Activated B cell treated with CpG ODN at 0.5 μM for 24 hours (primary cell): ENCODE data around the gene CDYL. TPM values are rescaled to one million over a fixed set of nuclear protein-coding genes. Genes with fewer than 3 reads are reported as not detected.

ENCODE experiments used
- ATAC-seq: fragments of 200-7000 bp; cut with Tn5 transposase; one replicate; pipeline ENCODE4 v1.10.0; 2021; ENCODE audit warnings: low read depth, mild to moderate bottlenecking, moderate library complexity
- CTCF ChIA-PET: fragments of 350-600 bp; sonication (Branson Sonifier 250); formaldehyde crosslinking; loops from one replicate; lab custom pipeline; 2021; ENCODE audit warnings: antibody characterized with exemption; lab: Charles Lee
- POLR2A ChIA-PET: fragments of 350-600 bp; sonication (Branson Sonifier 250); formaldehyde crosslinking; loops from one replicate; lab custom pipeline; 2021; ENCODE audit warnings: antibody characterized with exemption; lab: Charles Lee
- DNase-seq: peaks from one replicate; pipeline ENCODE4 v3.0.0; 2022
- H3K27ac Mint-ChIP-seq: one replicate; pipeline ENCODE4 v1.8.0; 2020; ENCODE audit warnings: mixed read lengths
- H3K27me3 Mint-ChIP-seq: one replicate; pipeline ENCODE4 v1.8.0; 2021; ENCODE audit warnings: mixed read lengths
- H3K36me3 Mint-ChIP-seq: one replicate; pipeline ENCODE4 v1.8.0; 2021; ENCODE audit warnings: low read depth, mixed read lengths
- H3K4me1 Mint-ChIP-seq: one replicate; pipeline ENCODE4 v1.8.0; 2021; ENCODE audit warnings: mixed read lengths
- H3K4me3 Mint-ChIP-seq: one replicate; pipeline ENCODE4 v1.8.0; 2020; ENCODE audit warnings: mild to moderate bottlenecking, mixed read lengths
- H3K9me3 Mint-ChIP-seq: one replicate; pipeline ENCODE4 v1.8.0; 2020; ENCODE audit warnings: mixed read lengths
- CTCF ChIP-seq: fragments of 200-600 bp; IDR thresholded peaks from one replicate; pipeline ENCODE4 v1.8.0; 2022; ENCODE audit warnings: antibody characterized with exemption, mild to moderate bottlenecking
- intact Hi-C: fragments of 100-400 bp; cut with micrococcal nuclease; formaldehyde crosslinking; loops from one replicate; pipeline ENCODE4 v1.15.1; 2024
- total RNA-seq: library from RNA; stranded (reverse); gene quantifications from 2 replicates; pipeline ENCODE4 v1.2.3, GENCODE V29; 2022

CDYL gene
- total RNA-seq, 1 donor from 2014 or later, result 47.5 TPM

DNA sequence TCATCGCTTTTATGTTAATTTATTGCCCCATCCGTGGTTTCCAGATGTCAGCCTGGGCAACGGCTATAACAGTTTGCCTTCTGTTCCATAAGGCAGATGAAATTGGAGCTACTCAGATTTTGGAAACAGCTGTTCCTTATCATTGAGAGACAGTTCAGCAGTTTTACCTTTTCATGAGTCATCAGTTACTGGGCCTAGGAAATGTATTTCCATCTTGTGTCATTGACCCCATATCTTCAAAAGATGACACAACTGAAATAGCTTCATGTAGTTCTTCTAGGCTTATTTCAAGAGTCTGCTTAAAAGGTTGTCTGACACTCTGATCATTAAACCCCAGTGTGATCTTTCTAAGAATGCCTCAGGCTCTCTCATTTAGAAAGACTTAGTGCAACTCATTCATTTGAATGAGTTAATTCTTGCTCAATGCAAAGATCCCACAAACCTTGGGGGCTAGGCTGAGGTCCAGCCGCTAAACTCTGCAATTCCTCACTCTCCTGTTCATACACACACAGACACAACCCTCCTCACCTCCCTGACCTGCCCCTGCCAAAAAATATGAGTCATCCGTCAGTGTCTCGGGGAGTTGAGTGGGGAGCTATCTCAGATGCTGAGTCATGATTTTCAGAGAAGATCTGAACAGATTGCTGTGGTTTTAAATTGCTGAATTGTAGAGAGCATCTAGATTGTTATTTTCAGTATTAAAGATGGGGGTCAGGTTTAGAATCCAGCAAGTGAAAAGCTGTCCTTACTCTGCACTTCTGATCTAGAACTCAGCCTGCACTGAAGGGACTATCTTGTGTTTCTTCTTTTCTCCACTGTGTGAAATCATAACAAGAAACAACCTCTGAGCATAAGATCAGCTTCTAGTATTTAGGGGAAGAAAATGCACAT, 165.8 kb downstream of the CDYL start:
- intact Hi-C loops, result no loop called here
- DNase-seq, result no peak
- ChIA-PET CTCF (no interaction called here), POLR2A (no interaction called here)
- ATAC-seq, result no peak
- H3K4me1 Mint-ChIP-seq, result peaks cover 3% of the 10 kb centered on the region
- H3K27ac Mint-ChIP-seq, result no peak overlapping the region
- no peak for TF ChIP-seq CTCF
- H3K27me3 Mint-ChIP-seq, result no peaks in the 10 kb centered on the region
- H3K4me3 Mint-ChIP-seq, result no peak overlapping the region
- peaks cover 77% of the 10 kb centered on the region for H3K36me3 Mint-ChIP-seq
- H3K9me3 Mint-ChIP-seq, result no peaks in the 10 kb centered on the region

- DNase-seq (no peak), ATAC-seq (no peak)
- Mint-ChIP-seq H3K4me1 (peaks cover 3% of the 10 kb centered on the region), H3K27me3 (no peaks in the 10 kb centered on the region), H3K36me3 (peaks cover 77% of the 10 kb centered on the region), H3K9me3 (no peaks in the 10 kb centered on the region), H3K27ac (no peak overlapping the region), H3K4me3 (no peak overlapping the region)
- no peak for TF ChIP-seq CTCF
- POLR2A ChIA-PET, result no interaction called here
- CTCF ChIA-PET, result no interaction called here
- intact Hi-C loops, result no loop called here
Observed at GRCh38 chr6:4942673-4943009, 166.4 kb downstream of the CDYL start.

DNA sequence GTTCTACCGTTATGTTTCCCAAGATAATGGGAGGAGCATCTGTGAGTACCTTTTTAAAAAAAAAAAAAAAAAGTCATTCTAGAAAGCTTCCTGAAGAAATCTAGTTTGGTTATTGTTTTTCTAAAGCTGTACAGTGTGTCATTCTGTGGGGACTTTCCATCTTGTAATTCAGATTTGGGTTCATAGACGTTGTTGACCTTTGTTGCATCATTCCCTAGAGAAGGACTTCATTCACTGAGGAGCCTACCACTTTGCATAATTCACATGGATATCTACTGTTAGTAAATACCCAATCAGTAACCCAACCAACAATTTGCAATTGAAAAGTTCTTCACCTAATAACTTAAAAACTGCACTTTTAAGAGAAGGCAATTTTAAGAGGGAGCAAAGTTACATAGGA, 167.5 kb downstream of the CDYL start:
- POLR2A ChIA-PET, result no interaction called here
- ATAC-seq, result no peak
- Mint-ChIP-seq H3K27me3 (no peaks in the 10 kb centered on the region), H3K27ac (no peak overlapping the region), H3K9me3 (no peaks in the 10 kb centered on the region), H3K36me3 (peaks cover 78% of the 10 kb centered on the region), H3K4me1 (peaks cover 3% of the 10 kb centered on the region), H3K4me3 (no peak overlapping the region)
- intact Hi-C loops, result no loop called here
- no peak for DNase-seq
- TF ChIP-seq CTCF, result no peak
- CTCF ChIA-PET, result no interaction called here

GRCh38 chr6:4944325-4944724, 168.1 kb downstream of the CDYL start:
- no peak overlapping the region for H3K4me3 Mint-ChIP-seq
- POLR2A ChIA-PET, result no interaction called here
- CTCF ChIA-PET, result no interaction called here
- no peaks in the 10 kb centered on the region for H3K27me3 Mint-ChIP-seq
- H3K27ac Mint-ChIP-seq, result no peak overlapping the region
- intact Hi-C loops, result no loop called here
- ATAC-seq, result no peak
- peaks cover 79% of the 10 kb centered on the region for H3K36me3 Mint-ChIP-seq
- no peak for DNase-seq
- no peaks in the 10 kb centered on the region for H3K9me3 Mint-ChIP-seq
- H3K4me1 Mint-ChIP-seq, result peaks cover 3% of the 10 kb centered on the region
- no peak for TF ChIP-seq CTCF

GRCh38 chr6:4946521-4946920, 170.3 kb downstream of the CDYL start:
- ATAC-seq (no peak), DNase-seq (no peak)
- H3K9me3 Mint-ChIP-seq, result no peaks in the 10 kb centered on the region
- ChIA-PET CTCF (no interaction called here), POLR2A (no interaction called here)
- H3K27me3 Mint-ChIP-seq, result no peaks in the 10 kb centered on the region
- H3K27ac Mint-ChIP-seq, result no peak overlapping the region
- no peak for TF ChIP-seq CTCF
- H3K4me1 Mint-ChIP-seq, result peaks cover 3% of the 10 kb centered on the region
- intact Hi-C loops, result no loop called here
- no peak overlapping the region for H3K4me3 Mint-ChIP-seq
- H3K36me3 Mint-ChIP-seq, result peaks cover 81% of the 10 kb centered on the region
